Nephron progenitor cell (in vitro differentiated cells): ENCODE measurements around the gene COL5A3.

Experiments used
- DNase-seq: peaks from one replicate; pipeline ENCODE4 v3.0.0; 2021
- H3K27ac Mint-ChIP-seq: 2 replicates; pipeline ENCODE4 v1.8.0; 2021; ENCODE audit warnings: mild to moderate bottlenecking, moderate library complexity, mixed read lengths
- H3K27me3 Mint-ChIP-seq: 2 replicates; pipeline ENCODE4 v1.8.0; 2021; ENCODE audit warnings: mild to moderate bottlenecking, low read depth, mixed read lengths; ENCODE audit not compliant: poor library complexity
- H3K36me3 Mint-ChIP-seq: 2 replicates; pipeline ENCODE4 v1.8.0; 2021; ENCODE audit warnings: low read depth, mixed read lengths
- H3K4me1 Mint-ChIP-seq: 2 replicates; pipeline ENCODE4 v1.8.0; 2021; ENCODE audit warnings: mixed read lengths
- H3K4me3 Mint-ChIP-seq: 2 replicates; pipeline ENCODE4 v1.8.0; 2021; ENCODE audit warnings: mild to moderate bottlenecking, moderate library complexity, mixed read lengths
- H3K9me3 Mint-ChIP-seq: 2 replicates; pipeline ENCODE4 v1.8.0; 2021; ENCODE audit warnings: mild to moderate bottlenecking, moderate library complexity, mixed read lengths
- TF ChIP-seq, protein P1 (sequence below): fragments of 200-600 bp; sonication (generic); IDR thresholded peaks from 2 replicates; pipeline ENCODE4 v1.5.0; 2021; ENCODE audit warnings: antibody characterized with exemption

Gene COL5A3

GRCh38 chr19:10010247-10010691 lies at the start of gene COL5A3:
Gene COL5A3 (minus strand): TSS chr19:10010504. CDS start chr19:10010385, 119 bp downstream.
- H3K4me1 Mint-ChIP-seq = peaks cover 34% of the 10 kb centered on the region
- peak within 1 kb of the TSS; percentile 5 for H3K27ac Mint-ChIP-seq
- peaks cover 75% of the 10 kb centered on the region for H3K27me3 Mint-ChIP-seq
- TF ChIP-seq, protein P1, sequence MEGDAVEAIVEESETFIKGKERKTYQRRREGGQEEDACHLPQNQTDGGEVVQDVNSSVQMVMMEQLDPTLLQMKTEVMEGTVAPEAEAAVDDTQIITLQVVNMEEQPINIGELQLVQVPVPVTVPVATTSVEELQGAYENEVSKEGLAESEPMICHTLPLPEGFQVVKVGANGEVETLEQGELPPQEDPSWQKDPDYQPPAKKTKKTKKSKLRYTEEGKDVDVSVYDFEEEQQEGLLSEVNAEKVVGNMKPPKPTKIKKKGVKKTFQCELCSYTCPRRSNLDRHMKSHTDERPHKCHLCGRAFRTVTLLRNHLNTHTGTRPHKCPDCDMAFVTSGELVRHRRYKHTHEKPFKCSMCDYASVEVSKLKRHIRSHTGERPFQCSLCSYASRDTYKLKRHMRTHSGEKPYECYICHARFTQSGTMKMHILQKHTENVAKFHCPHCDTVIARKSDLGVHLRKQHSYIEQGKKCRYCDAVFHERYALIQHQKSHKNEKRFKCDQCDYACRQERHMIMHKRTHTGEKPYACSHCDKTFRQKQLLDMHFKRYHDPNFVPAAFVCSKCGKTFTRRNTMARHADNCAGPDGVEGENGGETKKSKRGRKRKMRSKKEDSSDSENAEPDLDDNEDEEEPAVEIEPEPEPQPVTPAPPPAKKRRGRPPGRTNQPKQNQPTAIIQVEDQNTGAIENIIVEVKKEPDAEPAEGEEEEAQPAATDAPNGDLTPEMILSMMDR = no peak
- H3K36me3 Mint-ChIP-seq = no peaks in the 10 kb centered on the region
- H3K4me3 Mint-ChIP-seq = peak within 1 kb of the TSS; percentile 69
- peak; percentile 48 for DNase-seq
- H3K9me3 Mint-ChIP-seq = no peaks in the 10 kb centered on the region

- Mint-ChIP-seq H3K27ac (no peak overlapping the region), H3K9me3 (no peaks in the 10 kb centered on the region), H3K27me3 (peaks cover 80% of the 10 kb centered on the region), H3K4me1 (no peaks in the 10 kb centered on the region), H3K4me3 (no peak overlapping the region), H3K36me3 (no peaks in the 10 kb centered on the region)
- no peak for DNase-seq
- TF ChIP-seq, protein P1 = no peak
These were observed 42.5 kb upstream of the COL5A3 start for GRCh38 chr19:10052602-10053360.

DNA sequence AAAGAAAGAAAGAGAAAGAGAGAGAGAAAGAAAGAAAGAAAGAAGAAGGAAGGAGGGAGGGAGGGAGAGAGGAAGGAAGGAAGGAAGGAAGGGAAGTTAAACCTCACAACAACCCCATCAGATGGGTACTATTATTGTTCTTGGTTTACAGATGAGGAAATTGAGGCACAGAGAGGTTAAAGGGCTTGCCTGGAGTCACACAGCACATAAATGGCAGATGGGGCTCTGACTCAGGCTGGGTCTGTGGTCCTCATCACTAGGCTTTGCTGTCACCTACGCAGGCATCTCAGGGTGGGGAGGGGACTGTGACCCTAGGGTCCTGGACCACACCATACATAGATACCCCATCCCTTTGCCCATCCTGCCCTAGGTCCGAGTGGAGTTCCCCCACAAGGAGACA lies 39.3 kb upstream of the COL5A3 start:
- Mint-ChIP-seq H3K4me3 (no peak overlapping the region), H3K9me3 (no peaks in the 10 kb centered on the region), H3K36me3 (no peaks in the 10 kb centered on the region), H3K27me3 (peaks cover 81% of the 10 kb centered on the region), H3K27ac (no peak overlapping the region), H3K4me1 (no peaks in the 10 kb centered on the region)
- TF ChIP-seq, protein P1 = no peak
- DNase-seq = no peak

DNA sequence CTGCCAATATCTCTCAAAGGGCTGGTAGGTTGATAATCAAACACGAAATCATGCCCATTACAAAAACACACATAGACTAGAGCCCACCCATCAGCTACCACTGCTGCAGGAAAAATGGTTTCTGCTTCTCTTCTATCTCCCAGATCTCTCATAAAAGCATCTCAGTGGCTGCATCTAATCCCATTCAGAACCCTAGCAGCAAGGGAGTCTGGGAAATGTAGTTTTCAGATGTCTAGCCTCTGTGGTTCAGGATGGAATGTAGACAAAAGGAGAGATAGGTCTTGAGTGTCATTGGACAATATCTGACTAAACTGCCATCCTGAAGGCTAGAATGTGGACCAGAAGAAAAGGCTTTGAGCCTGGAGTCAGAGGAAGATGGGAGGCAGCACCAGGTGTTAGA lies 35.1 kb upstream of the COL5A3 start:
- Mint-ChIP-seq H3K36me3 (no peaks in the 10 kb centered on the region), H3K4me1 (no peaks in the 10 kb centered on the region), H3K27ac (no peak overlapping the region), H3K9me3 (peaks cover 4% of the 10 kb centered on the region), H3K4me3 (no peak overlapping the region), H3K27me3 (peaks cover 94% of the 10 kb centered on the region)
- TF ChIP-seq, protein P1 = no peak
- no peak for DNase-seq

GRCh38 chr19:10044390-10044789 lies 34.1 kb upstream of the COL5A3 start:
- Mint-ChIP-seq H3K4me1 (no peaks in the 10 kb centered on the region), H3K36me3 (no peaks in the 10 kb centered on the region), H3K27me3 (peaks cover 94% of the 10 kb centered on the region), H3K4me3 (no peak overlapping the region), H3K9me3 (peaks cover 4% of the 10 kb centered on the region), H3K27ac (no peak overlapping the region)
- TF ChIP-seq, protein P1 = no peak
- no peak for DNase-seq
